Mononuclear cell (primary cell): Measurements from ENCODE around the gene ITSN1. TPM values are rescaled to one million over a fixed set of nuclear protein-coding genes. Genes with fewer than 3 reads are reported as not detected.
"Not testable (repeated sequence)": the region's sequence is repeated elsewhere in the genome, so short reads cannot be mapped to it uniquely, and the experiment has no call there.

Source experiments
- H3K27me3 ChIP-seq: 2 replicates; pipeline ENCODE4 v1.6.0; 2011; ENCODE audit warnings: low read length, control low read depth; ENCODE audit not compliant: insufficient read depth
- H3K4me1 ChIP-seq: 2 replicates; pipeline ENCODE4 v1.5.1; 2011; ENCODE audit warnings: mild to moderate bottlenecking, low read length, control low read depth; ENCODE audit not compliant: insufficient read depth
- H3K4me3 ChIP-seq: 2 replicates; pipeline ENCODE4 v1.5.1; 2011; ENCODE audit warnings: mild to moderate bottlenecking, low read length, moderate library complexity
- H3K9me3 ChIP-seq: 2 replicates; pipeline ENCODE4 v1.5.1; 2011; ENCODE audit warnings: low read depth, mild to moderate bottlenecking, control low read depth, low read length
- total RNA-seq: library from RNA; depleted of rRNA; stranded (reverse); fragments of >200 nt; gene quantifications from one replicate; pipeline ENCODE4 v1.2.3, GENCODE V29; 2012

ITSN1 gene
- total RNA-seq, 1 donor, result 2.1 TPM

GRCh38 chr21:33861125-33861524, 218.8 kb downstream of the ITSN1 start:
- Histone ChIP-seq H3K27me3 (no peaks in the 10 kb centered on the region), H3K4me3 (no peak overlapping the region), H3K4me1 (no peaks in the 10 kb centered on the region), H3K9me3 (no peaks in the 10 kb centered on the region)

GRCh38 chr21:33863191-33863590, 220.9 kb downstream of the ITSN1 start:
- not testable (repeated sequence) for H3K9me3 ChIP-seq, H3K4me3 ChIP-seq, H3K27me3 ChIP-seq, H3K4me1 ChIP-seq

GRCh38 chr21:33864150-33864549, 221.8 kb downstream of the ITSN1 start:
- Histone ChIP-seq H3K4me3 (no peak overlapping the region), H3K4me1 (no peaks in the 10 kb centered on the region), H3K9me3 (no peaks in the 10 kb centered on the region), H3K27me3 (no peaks in the 10 kb centered on the region)

- Histone ChIP-seq H3K27me3 (no peaks in the 10 kb centered on the region), H3K4me3 (no peak overlapping the region), H3K4me1 (no peaks in the 10 kb centered on the region), H3K9me3 (no peaks in the 10 kb centered on the region)
These were observed 222.9 kb downstream of the ITSN1 start for GRCh38 chr21:33865176-33865575.

- H3K27me3 ChIP-seq, result no peaks in the 10 kb centered on the region
- no peaks in the 10 kb centered on the region for H3K4me1 ChIP-seq
- no peaks in the 10 kb centered on the region for H3K9me3 ChIP-seq
- no peak overlapping the region for H3K4me3 ChIP-seq
These were observed 223.8 kb downstream of the ITSN1 start for GRCh38 chr21:33865996-33866575.

GRCh38 chr21:33866826-33867225, 224.5 kb downstream of the ITSN1 start:
- Histone ChIP-seq H3K4me3 (no peak overlapping the region), H3K9me3 (no peaks in the 10 kb centered on the region), H3K4me1 (no peaks in the 10 kb centered on the region), H3K27me3 (no peaks in the 10 kb centered on the region)

GRCh38 chr21:33867868-33868267, 225.6 kb downstream of the ITSN1 start:
- not testable (repeated sequence) for H3K4me3 ChIP-seq, H3K9me3 ChIP-seq, H3K27me3 ChIP-seq, H3K4me1 ChIP-seq

- H3K4me3 ChIP-seq, result no peak overlapping the region
- H3K9me3 ChIP-seq, result no peaks in the 10 kb centered on the region
- H3K4me1 ChIP-seq, result no peaks in the 10 kb centered on the region
- no peaks in the 10 kb centered on the region for H3K27me3 ChIP-seq
These were observed 227.6 kb downstream of the ITSN1 start for GRCh38 chr21:33869873-33870272.

- Histone ChIP-seq H3K4me1 (no peaks in the 10 kb centered on the region), H3K9me3 (no peaks in the 10 kb centered on the region), H3K27me3 (no peaks in the 10 kb centered on the region), H3K4me3 (no peak overlapping the region)
These were observed 228.5 kb downstream of the ITSN1 start for GRCh38 chr21:33870768-33871167.

GRCh38 chr21:33871171-33871570, 228.9 kb downstream of the ITSN1 start:
- Histone ChIP-seq H3K4me1 (no peaks in the 10 kb centered on the region), H3K4me3 (no peak overlapping the region), H3K27me3 (no peaks in the 10 kb centered on the region), H3K9me3 (no peaks in the 10 kb centered on the region)

GRCh38 chr21:33872881-33873515, 230.7 kb downstream of the ITSN1 start:
- H3K27me3 ChIP-seq, result no peaks in the 10 kb centered on the region
- no peaks in the 10 kb centered on the region for H3K4me1 ChIP-seq
- H3K4me3 ChIP-seq, result no peak overlapping the region
- H3K9me3 ChIP-seq, result no peaks in the 10 kb centered on the region

GRCh38 chr21:33874161-33874560, 231.9 kb downstream of the ITSN1 start:
- no peaks in the 10 kb centered on the region for H3K9me3 ChIP-seq
- H3K27me3 ChIP-seq, result no peaks in the 10 kb centered on the region
- H3K4me1 ChIP-seq, result no peaks in the 10 kb centered on the region
- no peak overlapping the region for H3K4me3 ChIP-seq

- Histone ChIP-seq H3K27me3 (no peaks in the 10 kb centered on the region), H3K9me3 (no peaks in the 10 kb centered on the region), H3K4me3 (no peak overlapping the region), H3K4me1 (no peaks in the 10 kb centered on the region)
These were observed 232.9 kb downstream of the ITSN1 start for GRCh38 chr21:33875026-33875695.

GRCh38 chr21:33878824-33879223, 236.5 kb downstream of the ITSN1 start:
- H3K27me3 ChIP-seq, result no peaks in the 10 kb centered on the region

GRCh38 chr21:33880626-33881025, 238.3 kb downstream of the ITSN1 start:
- Histone ChIP-seq H3K9me3 (no peaks in the 10 kb centered on the region), H3K27me3 (no peaks in the 10 kb centered on the region), H3K4me3 (no peak overlapping the region), H3K4me1 (no peaks in the 10 kb centered on the region)

More at GRCh38 chr21:33878824-33879223, 236.5 kb downstream of the ITSN1 start:
- Histone ChIP-seq H3K9me3 (no peaks in the 10 kb centered on the region), H3K4me3 (no peak overlapping the region), H3K4me1 (no peaks in the 10 kb centered on the region)
